Chondrocyte (in vitro differentiated cells): ENCODE measurements around the gene TET2. TPM values are rescaled to one million over a fixed set of nuclear protein-coding genes. Genes with fewer than 3 reads are reported as not detected.
A peak's percentile ranks its signal among the peaks of the same experiment; 100 is the strongest.

Experiments
- DNase-seq: peaks from one replicate; pipeline ENCODE4 v3.0.0; 2021; ENCODE audit warnings: mixed read lengths, low spot score
- H3K27ac Mint-ChIP-seq: one replicate; pipeline ENCODE4 v1.8.0; 2021; ENCODE audit warnings: mild to moderate bottlenecking, moderate library complexity, mixed read lengths; ENCODE audit not compliant: unreplicated experiment
- H3K27me3 Mint-ChIP-seq: 2 replicates; pipeline ENCODE4 v1.8.0; 2021; ENCODE audit warnings: low read depth, mixed read lengths
- H3K36me3 Mint-ChIP-seq: 2 replicates; pipeline ENCODE4 v1.8.0; 2021; ENCODE audit warnings: low read depth, mixed read lengths
- H3K4me1 Mint-ChIP-seq: 2 replicates; pipeline ENCODE4 v1.8.0; 2021; ENCODE audit warnings: low read depth, mild to moderate bottlenecking, mixed read lengths
- H3K4me3 Mint-ChIP-seq: one replicate; pipeline ENCODE4 v1.8.0; 2021; ENCODE audit warnings: mild to moderate bottlenecking, moderate library complexity, mixed read lengths; ENCODE audit not compliant: unreplicated experiment
- H3K9me3 Mint-ChIP-seq: 2 replicates; pipeline ENCODE4 v1.8.0; 2021; ENCODE audit warnings: low read depth, mixed read lengths
- CTCF ChIP-seq: fragments of 200-600 bp; sonication (generic); IDR thresholded peaks from 2 replicates; pipeline ENCODE4 v1.5.0; 2021; ENCODE audit warnings: antibody characterized with exemption, mild to moderate bottlenecking, moderate library complexity
- total RNA-seq: library from RNA; stranded (reverse); gene quantifications from 3 replicates; pipeline ENCODE4 v1.2.1, GENCODE V29; 2021

TET2 gene
- total RNA-seq, 1 donor from 2014 or later, result 19.6 TPM

GRCh38 chr4:105122350-105122749 is 24.3 kb upstream of the TET2 start:
- no peaks in the 10 kb centered on the region for H3K27me3 Mint-ChIP-seq
- H3K36me3 Mint-ChIP-seq, result no peaks in the 10 kb centered on the region
- H3K4me1 Mint-ChIP-seq, result peaks cover 16% of the 10 kb centered on the region
- H3K27ac Mint-ChIP-seq, result no peak overlapping the region
- H3K4me3 Mint-ChIP-seq, result no peak overlapping the region
- DNase-seq, result no peak
- no peak for TF ChIP-seq CTCF
- H3K9me3 Mint-ChIP-seq, result no peaks in the 10 kb centered on the region

GRCh38 chr4:105126311-105127169 is 20.1 kb upstream of the TET2 start:
- TF ChIP-seq CTCF, result no peak
- Mint-ChIP-seq H3K4me3 (no peak overlapping the region), H3K4me1 (peaks cover 16% of the 10 kb centered on the region), H3K27ac (peak overlapping the region; percentile 13), H3K9me3 (no peaks in the 10 kb centered on the region), H3K27me3 (no peaks in the 10 kb centered on the region), H3K36me3 (no peaks in the 10 kb centered on the region)
- no peak for DNase-seq

- no peak for TF ChIP-seq CTCF
- peaks cover 16% of the 10 kb centered on the region for H3K4me1 Mint-ChIP-seq
- no peak overlapping the region for H3K4me3 Mint-ChIP-seq
- H3K27ac Mint-ChIP-seq, result no peak overlapping the region
- DNase-seq, result no peak
- H3K27me3 Mint-ChIP-seq, result no peaks in the 10 kb centered on the region
- H3K9me3 Mint-ChIP-seq, result no peaks in the 10 kb centered on the region
- no peaks in the 10 kb centered on the region for H3K36me3 Mint-ChIP-seq
Measured at GRCh38 chr4:105127170-105127445, 19.6 kb upstream of the TET2 start.

GRCh38 chr4:105128208-105128607 is 18.5 kb upstream of the TET2 start:
- Mint-ChIP-seq H3K9me3 (no peaks in the 10 kb centered on the region), H3K27ac (no peak overlapping the region), H3K27me3 (no peaks in the 10 kb centered on the region), H3K36me3 (no peaks in the 10 kb centered on the region), H3K4me3 (no peak overlapping the region), H3K4me1 (peaks cover 12% of the 10 kb centered on the region)
- TF ChIP-seq CTCF, result no peak
- no peak for DNase-seq

GRCh38 chr4:105129286-105130040 is 17.2 kb upstream of the TET2 start:
- peaks cover 12% of the 10 kb centered on the region for H3K4me1 Mint-ChIP-seq
- H3K4me3 Mint-ChIP-seq, result no peak overlapping the region
- no peak for DNase-seq
- no peak overlapping the region for H3K27ac Mint-ChIP-seq
- no peaks in the 10 kb centered on the region for H3K9me3 Mint-ChIP-seq
- TF ChIP-seq CTCF, result no peak
- H3K36me3 Mint-ChIP-seq, result no peaks in the 10 kb centered on the region
- no peaks in the 10 kb centered on the region for H3K27me3 Mint-ChIP-seq
